ENCODE data around the gene WDR93. TPM values are rescaled to one million over a fixed set of nuclear protein-coding genes. Genes with fewer than 3 reads are reported as not detected.

The WDR93 gene
- total and polyA plus RNA-seq, 2 donors from 2014 or later, result 1.2 to 2.5 TPM

DNA sequence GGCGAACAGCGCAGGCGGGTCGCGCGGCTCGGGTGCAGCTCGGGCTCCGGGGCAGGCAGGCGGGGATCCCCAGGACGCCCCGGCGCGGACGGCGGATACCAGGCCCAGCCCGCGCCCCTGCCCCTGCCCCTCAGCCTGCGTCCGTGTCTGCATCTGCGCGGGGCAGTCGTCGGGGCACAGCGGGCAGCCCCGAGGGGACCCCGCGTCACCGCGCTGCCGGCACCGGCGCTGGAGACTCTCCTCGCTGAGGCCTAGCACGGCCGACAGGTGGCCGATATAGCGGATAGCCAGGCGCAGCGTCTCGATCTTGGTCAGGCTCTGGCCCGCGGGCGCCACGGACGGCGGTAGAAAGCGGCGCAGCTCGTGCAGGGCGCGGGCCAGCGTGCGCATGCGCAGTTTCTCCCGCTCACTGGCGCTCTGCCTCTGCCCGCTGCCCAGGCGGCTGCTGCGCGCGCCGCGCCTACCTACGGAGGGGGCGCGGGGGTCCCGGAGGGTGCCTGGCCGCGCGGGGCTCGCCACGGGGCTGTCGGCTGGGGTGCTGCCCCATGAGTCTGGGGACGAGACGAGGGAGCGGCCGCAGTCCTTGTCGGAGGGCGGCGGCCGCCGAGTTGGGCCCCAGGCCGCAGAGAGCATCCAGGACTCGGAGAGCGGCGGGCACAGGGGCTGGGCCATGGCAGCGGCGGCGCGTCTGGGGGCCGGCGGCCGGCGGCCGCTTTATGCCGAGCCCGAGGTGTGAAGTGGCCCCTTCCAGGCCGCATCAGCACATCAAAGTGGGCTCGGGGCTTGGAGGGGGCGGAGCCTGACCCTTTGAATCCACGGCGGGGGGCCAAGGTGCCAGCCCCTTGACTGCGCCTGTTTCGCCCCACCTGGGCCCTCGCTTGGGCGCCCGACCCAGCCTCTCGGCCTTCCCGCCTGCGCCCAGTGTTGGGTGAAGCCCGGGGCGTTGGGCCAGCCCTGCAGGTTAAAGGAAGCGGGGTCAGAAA is 60.2 kb downstream of the WDR93 start, which contains the start of gene MESP1:
MESP1 (minus strand) TSS at position 690 of the 983 bp plus-strand sequence; CDS start at position 672, 18 bp downstream.
- peak within 1 kb of the TSS in 2 of 3 donors; percentile 29 to 31 for H3K9ac ChIP-seq (ENCODE audit: low read length in 3 of 3)
- intact Hi-C loops (cut with DNase I), result no loop called here
- DNase-seq, result peak; percentile 94 to 97 (median 97)
- peaks cover 0 to 12% (median 0%) of the 10 kb centered on the region in 3 donors for H3K4me1 ChIP-seq (ENCODE audit: control insufficient read depth in 2 of 3, insufficient read depth in 2 of 3, low read depth in 1 of 3, low read length in 3 of 3)
- H3K36me3 ChIP-seq (ENCODE audit: control insufficient read depth in 2 of 3, insufficient read depth in 3 of 3, low read length in 3 of 3), result no peaks in the 10 kb centered on the region
- H3K27me3 ChIP-seq (ENCODE audit: control insufficient read depth, insufficient read depth, low read length), result peaks cover 6% of the 10 kb centered on the region
- H3K27ac ChIP-seq (ENCODE audit: low read depth in 2 of 2, low read length in 2 of 2), result no peak within 1 kb of the TSS
- TF ChIP-seq, protein P1, sequence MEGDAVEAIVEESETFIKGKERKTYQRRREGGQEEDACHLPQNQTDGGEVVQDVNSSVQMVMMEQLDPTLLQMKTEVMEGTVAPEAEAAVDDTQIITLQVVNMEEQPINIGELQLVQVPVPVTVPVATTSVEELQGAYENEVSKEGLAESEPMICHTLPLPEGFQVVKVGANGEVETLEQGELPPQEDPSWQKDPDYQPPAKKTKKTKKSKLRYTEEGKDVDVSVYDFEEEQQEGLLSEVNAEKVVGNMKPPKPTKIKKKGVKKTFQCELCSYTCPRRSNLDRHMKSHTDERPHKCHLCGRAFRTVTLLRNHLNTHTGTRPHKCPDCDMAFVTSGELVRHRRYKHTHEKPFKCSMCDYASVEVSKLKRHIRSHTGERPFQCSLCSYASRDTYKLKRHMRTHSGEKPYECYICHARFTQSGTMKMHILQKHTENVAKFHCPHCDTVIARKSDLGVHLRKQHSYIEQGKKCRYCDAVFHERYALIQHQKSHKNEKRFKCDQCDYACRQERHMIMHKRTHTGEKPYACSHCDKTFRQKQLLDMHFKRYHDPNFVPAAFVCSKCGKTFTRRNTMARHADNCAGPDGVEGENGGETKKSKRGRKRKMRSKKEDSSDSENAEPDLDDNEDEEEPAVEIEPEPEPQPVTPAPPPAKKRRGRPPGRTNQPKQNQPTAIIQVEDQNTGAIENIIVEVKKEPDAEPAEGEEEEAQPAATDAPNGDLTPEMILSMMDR (IDR thresholded peaks at IDR 0.05; ENCODE audit: borderline replicate concordance, extremely low read depth, insufficient read depth), result peak; percentile 53
- no peaks in the 10 kb centered on the region for H3K9me3 ChIP-seq (ENCODE audit: control insufficient read depth in 2 of 3, insufficient read depth in 1 of 3, low read length in 3 of 3)
- FAIRE-seq, result no peak
- peak within 1 kb of the TSS; percentile 6 to 55 (median 28) for H3K4me3 ChIP-seq (ENCODE audit: low read length in 3 of 3)

DNA sequence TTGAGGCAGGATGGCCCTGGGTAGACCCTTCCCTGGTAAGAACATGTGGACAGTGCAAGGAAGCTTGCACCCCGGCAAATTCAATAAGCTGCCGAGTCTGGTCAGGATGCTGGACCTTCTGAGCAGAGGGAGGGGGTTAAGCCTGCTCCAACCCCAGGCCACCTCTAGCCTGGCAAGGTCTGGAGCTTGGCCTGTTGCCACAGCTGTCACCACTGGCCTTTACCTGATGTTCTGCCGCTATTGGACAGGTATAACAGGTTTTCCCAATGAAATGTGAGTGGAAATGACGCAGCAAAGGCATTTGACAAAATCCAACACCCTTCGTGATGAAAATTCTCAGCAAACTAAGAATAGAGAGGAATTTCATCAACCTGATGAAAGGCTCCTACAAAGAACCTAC is 61.1 kb downstream of the WDR93 start:
- Histone ChIP-seq H3K27me3 (ENCODE audit: control insufficient read depth, insufficient read depth, low read length) (no peaks in the 10 kb centered on the region), H3K9ac (ENCODE audit: low read length in 3 of 3) (no peak overlapping the region), H3K27ac (ENCODE audit: low read depth in 2 of 2, low read length in 2 of 2) (no peak overlapping the region), H3K4me1 (ENCODE audit: control insufficient read depth in 2 of 3, insufficient read depth in 2 of 3, low read depth in 1 of 3, low read length in 3 of 3) (peaks cover 0 to 12% (median 0%) of the 10 kb centered on the region in 3 donors), H3K9me3 (ENCODE audit: control insufficient read depth in 2 of 3, insufficient read depth in 1 of 3, low read length in 3 of 3) (no peaks in the 10 kb centered on the region), H3K36me3 (ENCODE audit: control insufficient read depth in 2 of 3, insufficient read depth in 3 of 3, low read length in 3 of 3) (no peaks in the 10 kb centered on the region), H3K4me3 (ENCODE audit: low read length in 3 of 3) (no peak overlapping the region)
- intact Hi-C loops (cut with DNase I), result no loop called here
- FAIRE-seq (no peak), DNase-seq (peak in 1 of 5 donors; percentile 77)
- TF ChIP-seq, protein P1 (IDR thresholded peaks at IDR 0.05; ENCODE audit: borderline replicate concordance, extremely low read depth, insufficient read depth), result no peak

DNA sequence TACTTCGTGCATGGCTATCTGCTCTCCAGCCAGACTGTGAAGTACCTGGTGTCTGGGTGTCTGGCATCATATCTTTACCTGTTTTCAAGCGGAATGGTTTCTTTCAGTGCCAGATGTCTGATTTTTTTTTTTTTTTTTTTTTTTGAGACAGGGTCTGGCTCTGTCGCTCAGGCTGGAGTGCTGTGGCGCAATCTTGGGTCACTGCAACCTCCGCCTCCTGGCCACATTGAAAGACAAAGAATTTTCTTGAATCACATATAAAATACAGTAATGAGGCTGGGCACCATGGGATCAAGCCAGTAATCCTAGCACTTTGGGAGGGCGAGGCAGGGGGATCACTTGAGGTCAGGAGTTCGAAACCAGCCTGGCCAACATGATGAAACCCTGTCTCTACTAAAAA is 63.2 kb downstream of the WDR93 start:
- H3K36me3 ChIP-seq (ENCODE audit: control insufficient read depth in 2 of 3, insufficient read depth in 3 of 3, low read length in 3 of 3), result no peaks in the 10 kb centered on the region
- no peaks in the 10 kb centered on the region for H3K27me3 ChIP-seq (ENCODE audit: control insufficient read depth, insufficient read depth, low read length)
- FAIRE-seq (no peak), DNase-seq (no peak)
- no peak overlapping the region for H3K27ac ChIP-seq (ENCODE audit: low read depth in 2 of 2, low read length in 2 of 2)
- peaks cover 0 to 12% (median 0%) of the 10 kb centered on the region in 3 donors for H3K4me1 ChIP-seq (ENCODE audit: control insufficient read depth in 2 of 3, insufficient read depth in 2 of 3, low read depth in 1 of 3, low read length in 3 of 3)
- H3K9ac ChIP-seq (ENCODE audit: low read length in 3 of 3), result no peak overlapping the region
- intact Hi-C loops (cut with DNase I), result no loop called here
- TF ChIP-seq, protein P1 (IDR thresholded peaks at IDR 0.05; ENCODE audit: borderline replicate concordance, extremely low read depth, insufficient read depth), result no peak
- H3K4me3 ChIP-seq (ENCODE audit: low read length in 3 of 3), result no peak overlapping the region
- no peaks in the 10 kb centered on the region for H3K9me3 ChIP-seq (ENCODE audit: control insufficient read depth in 2 of 3, insufficient read depth in 1 of 3, low read length in 3 of 3)
